T47D (cell line): Measurements from ENCODE around the gene CATSPER3.

Experiments used
- DNase-seq, 2 experiments: peaks; one replicate each; pipeline versions ENCODE4 v3.0.0 to v3.0.0-alpha.2; 2011 to 2012; ENCODE audit warnings: low read depth in 1 of 2, low spot score in 1 of 2
- JUND ChIP-seq: IDR thresholded peaks from 2 replicates; pipeline ENCODE4 v1.6.1; 2012; ENCODE audit warnings: low read depth
- in situ Hi-C: cut with HindIII; loops from 2 replicates; pipeline ENCODE4 v1.10.0; 2016; ENCODE audit warnings: low sequenced_read_pairs, low pct_unique_long_range_greater_than_20kb

Gene CATSPER3

DNA sequence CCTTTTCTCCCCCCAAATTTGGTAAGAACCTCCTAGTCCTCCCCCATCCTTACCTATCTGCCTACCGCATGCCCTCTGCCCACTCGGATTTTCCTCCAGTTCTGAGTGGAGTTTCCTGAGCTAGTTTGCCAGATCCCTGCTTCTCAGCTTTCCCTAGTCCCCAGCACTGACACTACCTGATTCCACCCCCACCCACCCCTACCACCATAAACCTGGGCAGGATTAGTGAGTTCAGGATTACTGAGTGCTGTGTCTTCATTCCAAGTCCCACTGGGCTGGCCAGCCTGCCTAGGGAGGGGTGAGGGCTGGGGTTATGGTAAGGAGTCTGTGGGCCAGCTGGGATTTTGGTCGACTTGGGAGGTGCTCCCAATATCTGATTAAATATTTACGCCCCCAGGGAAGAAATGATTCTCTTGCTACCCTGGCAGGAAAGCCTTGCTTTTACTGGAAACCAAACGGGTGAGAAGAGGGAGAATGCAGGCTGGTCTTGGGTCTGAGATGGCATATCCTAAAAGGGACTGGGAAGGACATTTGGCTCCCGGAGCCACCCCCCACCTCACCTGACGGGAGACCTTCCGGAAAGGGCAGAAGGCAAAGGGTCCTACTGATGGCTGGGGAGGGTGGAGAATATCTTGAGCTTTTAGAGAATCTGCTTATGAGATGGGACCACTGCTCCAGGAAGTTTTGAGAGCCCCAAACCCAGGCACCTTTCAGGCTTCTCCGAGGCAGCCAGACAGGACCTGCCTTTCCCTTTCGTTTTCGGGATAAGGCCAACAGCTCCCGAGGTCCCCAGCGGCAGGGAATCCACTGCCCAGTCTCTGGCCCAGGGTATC lies 62.6 kb downstream of the CATSPER3 start:
- in situ Hi-C loops: no loop called here
- TF ChIP-seq JUND: no peak
- DNase-seq: peak; percentile 43 to 79

DNA sequence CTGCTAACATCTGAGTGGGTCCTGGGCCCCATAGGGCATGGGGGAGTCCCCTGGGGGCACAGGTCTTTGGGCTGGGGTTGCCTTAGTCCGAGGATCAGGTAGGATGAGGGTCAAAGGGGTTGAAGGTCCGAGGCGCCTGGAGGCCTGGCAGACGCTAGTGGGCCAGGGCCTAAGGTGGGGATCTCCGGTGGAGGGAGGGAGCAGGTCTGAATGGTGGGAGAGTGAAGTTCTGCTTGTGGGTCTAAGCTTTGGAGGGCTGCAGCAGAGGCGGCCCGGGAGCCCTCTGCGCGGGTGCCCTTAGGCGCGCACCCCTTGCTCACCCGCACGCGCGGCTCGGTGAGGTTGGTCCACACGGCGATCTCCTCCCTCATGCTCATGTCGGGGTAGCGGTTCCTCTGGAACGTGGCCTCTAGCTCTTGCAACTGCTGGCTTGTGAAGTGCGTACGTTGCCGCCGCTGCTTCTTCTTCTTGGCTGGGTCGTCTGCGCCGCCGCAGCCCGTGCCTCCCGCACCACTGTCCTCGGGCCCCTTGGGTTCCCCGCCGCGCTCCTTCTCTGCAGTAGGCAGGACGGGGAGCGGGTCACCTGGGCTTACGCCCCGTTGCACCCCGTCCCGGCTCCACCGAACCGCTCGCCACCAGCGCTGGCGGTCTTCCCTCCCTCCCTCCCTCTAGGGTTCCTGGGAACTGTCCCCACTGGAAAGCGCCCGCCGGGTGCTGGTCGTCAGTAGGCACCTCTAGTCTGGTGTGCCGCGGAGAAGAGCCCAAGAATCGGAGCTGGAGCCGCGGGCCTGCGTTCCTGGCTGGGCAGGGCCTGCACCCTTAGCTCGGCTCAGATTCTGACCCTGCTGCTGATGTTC lies 63.5 kb downstream of the CATSPER3 start:
- TF ChIP-seq JUND: no peak
- DNase-seq: peak in 1 of 2 experiments; percentile 34
- in situ Hi-C loops: no loop called here

DNA sequence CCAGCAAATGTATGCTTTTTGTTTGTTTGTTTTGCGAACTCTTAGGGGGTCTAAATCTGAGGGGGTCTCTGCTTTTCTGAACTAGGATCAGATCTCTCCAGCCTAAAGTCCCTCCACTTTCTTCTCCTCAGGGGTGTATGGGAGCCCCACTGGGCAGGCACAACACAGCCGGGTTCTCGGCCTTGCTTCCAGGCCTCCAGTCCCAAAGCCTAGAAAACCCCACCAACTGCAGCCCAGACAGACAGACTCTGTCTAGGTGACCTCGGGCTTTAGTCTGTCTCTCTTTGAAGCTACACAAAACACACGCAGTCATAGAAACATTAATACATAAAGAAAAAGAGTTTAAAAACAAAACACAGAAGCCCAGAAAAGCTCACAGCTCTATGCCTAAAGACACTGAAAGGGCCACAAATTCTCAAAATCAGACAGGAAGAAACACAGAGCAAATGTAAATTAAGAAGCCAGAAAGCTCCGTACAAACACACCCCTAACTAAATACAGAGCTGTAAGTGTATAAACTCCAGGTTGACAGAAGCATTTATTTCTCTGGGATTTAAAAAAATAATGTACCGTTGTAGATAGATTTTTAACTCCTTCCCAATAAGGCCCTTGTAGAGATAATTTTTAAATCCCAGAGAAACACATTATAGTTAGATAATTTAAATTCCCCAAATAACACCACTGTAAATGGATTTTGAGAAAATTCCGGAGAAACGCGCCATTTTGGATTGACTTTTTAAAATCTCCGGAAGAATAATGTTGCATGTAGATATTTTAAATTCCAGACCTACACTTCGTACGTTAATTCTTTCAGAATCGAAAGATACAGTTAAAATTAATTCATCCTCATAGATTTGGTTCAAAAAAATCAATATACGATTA lies 64.3 kb downstream of the CATSPER3 start:
- TF ChIP-seq JUND: no peak

DNA sequence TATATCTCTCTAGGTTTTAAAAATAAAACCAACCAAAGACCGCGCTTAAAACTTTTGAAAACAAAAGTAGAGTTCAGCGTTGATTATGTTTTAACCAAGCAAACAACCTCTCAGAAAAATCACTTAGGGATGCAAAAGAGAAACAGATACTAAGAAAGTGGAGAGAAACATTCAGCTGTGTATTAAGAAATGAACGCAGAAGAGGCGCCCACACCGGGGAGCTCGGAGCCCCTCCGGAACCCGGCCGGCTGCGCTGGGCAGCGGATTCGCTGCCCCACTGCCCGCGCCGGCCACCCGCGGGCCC lies 64.9 kb downstream of the CATSPER3 start:
- in situ Hi-C loops: no loop called here
- no peak for DNase-seq

More for the DNA sequence above, 64.3 kb downstream of the CATSPER3 start:
- DNase-seq: peak in 1 of 2 experiments; percentile 34
- in situ Hi-C loops: no loop called here

DNA sequence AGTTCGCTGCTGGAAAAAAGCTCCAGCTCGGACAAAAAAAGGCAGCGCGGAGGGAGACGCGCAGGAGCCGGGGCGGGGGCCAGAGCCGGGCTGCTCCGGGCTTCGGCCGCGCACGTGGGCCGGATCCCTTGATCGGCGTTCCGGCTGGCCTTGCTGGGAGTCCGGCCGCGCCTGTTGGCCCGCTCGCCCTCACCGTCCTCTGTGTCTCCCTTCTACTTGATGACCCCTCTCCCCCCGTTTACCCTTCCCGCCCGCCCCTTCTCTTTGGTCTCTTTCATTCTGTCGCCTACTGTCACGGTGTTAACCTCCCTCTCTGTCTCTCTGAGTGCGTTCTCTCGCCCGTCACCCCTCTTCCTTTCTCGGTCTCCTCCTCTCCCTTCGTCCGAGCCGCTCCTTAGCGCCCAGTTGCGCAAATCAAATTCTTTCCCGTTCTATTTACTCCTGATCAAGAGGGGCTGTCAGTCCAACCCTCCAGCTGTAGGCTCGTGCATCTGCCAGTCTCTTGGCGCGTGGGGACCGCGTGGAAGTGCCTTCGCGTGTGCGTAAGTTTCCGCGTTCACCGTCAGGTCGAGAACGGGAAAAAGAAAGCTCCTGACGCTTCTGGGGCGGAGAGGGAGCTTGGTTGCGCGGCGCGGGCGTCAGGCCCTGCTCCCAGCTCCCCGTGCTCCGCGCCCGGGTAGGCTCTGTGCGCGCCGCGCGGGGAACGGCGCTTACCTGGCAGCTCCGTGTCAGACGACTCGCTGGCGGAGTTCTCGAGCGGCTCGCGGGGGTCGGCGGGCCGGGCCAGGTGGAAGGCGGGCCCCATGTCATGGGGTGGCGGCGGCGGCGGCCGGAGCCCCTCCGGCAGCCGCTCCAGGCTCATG lies 65.5 kb downstream of the CATSPER3 start:
- peak in 1 of 2 experiments; percentile 65 for DNase-seq
- in situ Hi-C loops: no loop called here
- TF ChIP-seq JUND: no peak

More for the DNA sequence above, 64.9 kb downstream of the CATSPER3 start:
- no peak for TF ChIP-seq JUND

DNA sequence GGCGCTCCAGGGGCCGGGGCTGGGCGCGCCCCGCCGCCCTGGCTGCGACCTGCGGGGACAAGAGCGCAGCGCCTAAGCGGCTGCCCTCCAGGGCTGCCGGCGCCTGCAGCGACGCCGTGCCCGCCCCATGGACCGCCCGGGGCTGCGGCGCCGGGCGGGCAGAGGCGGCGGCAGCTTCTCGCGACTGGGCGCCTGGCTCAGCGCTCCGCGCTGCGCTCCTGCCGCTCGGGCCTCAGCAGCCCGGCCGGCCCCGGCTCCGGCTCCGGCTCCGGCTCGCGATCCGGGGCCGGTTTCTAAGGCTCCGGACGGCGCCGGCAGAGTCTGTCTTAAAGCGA lies 66.2 kb downstream of the CATSPER3 start, which contains the start of gene PITX1:
TSS of gene PITX1 (minus strand) at position 328 of the 335 bp plus-strand sequence. CDS start 347 bp downstream, outside the sequence.
- TF ChIP-seq JUND: no peak
- no peak for DNase-seq
- in situ Hi-C loops: no loop called here

DNA sequence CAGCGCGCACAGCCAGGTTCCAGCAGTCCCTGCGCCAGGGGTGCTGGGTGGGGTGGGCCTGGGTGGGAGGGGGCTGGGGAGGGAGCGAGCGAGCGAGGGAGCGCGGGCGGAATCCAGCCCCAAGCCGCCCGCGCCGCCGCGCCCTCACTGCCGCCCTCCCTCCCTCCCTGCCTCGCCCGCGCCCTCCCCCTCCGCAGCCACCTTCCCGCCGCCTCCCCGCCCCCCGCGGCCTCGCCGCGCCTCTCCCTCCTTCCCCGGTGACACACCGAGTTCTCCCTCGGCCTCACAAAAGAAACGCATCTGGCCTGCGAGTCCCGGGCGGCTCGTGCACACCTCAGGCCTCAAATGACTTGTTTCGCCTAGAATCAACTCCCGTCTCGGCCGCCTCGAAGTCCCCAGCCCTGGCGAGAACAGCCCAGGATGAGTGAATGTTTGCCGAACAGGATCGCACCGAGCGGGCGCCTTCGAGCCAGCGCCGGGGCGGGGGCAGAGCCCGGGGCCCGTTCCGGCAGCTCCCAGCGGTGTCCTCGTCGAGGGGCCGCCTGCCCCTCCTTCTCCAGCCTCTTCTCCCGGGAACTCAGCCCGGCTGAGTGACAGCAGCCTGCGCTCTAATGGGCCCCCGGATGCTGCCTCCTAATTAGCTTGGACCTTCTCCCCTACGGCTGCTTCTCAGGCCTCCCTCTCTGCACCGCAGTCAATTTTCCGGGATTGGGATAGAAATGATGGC lies 66.7 kb downstream of the CATSPER3 start:
- in situ Hi-C loops: no loop called here
- peak; percentile 84 to 90 for DNase-seq
- TF ChIP-seq JUND: no peak

DNA sequence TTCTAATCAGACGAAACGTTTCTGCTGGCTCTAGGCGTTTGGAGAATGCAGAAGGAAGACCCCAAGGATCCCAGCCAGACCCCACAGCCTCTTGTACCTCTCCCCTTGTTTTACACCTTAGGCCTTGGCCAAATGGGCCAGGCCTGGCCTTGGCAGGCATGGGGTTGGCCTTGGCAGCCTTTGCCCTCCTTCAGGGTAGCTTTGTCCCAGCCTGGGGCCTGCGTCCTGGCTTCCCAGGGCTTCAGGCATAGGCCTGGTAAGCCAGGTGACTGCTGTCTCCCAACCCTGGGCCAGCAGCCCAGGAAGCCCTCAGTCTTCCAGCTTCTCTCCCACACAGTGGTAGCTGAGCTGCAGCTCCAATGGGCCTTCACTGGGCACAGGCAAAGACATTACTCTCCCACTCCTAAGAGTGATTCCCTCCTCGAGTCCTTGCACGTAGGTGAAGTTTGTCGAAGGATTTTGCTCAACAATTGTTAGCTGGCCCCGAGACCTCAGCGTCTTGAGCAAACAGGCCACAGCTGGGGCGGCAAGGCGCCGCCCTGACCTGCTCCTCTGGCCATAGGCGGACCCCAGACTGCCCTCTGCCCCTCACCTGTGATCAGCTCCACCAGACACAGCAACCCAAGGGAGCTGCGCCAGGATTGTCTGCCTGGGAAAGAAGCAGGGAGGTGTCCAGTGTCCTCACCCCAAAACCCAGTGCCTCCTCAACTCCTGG lies 67.4 kb downstream of the CATSPER3 start:
- TF ChIP-seq JUND: no peak
- peak in 1 of 2 experiments; percentile 51 for DNase-seq
- in situ Hi-C loops: no loop called here

DNA sequence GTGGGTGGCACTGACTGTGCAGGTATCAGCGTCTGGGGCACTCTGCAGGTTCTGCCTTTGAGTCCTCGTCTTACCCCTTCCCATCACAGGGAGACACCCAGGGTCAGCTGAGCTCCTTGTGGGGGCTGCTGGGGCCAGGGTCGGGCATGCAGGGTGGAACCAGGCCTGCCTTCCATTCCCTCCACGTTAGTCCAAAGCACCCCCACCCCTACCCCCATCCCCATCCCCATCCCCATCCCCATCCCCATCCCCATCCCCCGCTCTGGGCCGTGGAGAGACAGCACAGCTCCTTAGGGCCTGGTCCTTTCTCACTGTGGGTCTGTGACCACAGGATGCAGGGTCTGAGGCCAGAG lies 67.9 kb downstream of the CATSPER3 start:
- in situ Hi-C loops: no loop called here
- no peak for DNase-seq
- TF ChIP-seq JUND: no peak

DNA sequence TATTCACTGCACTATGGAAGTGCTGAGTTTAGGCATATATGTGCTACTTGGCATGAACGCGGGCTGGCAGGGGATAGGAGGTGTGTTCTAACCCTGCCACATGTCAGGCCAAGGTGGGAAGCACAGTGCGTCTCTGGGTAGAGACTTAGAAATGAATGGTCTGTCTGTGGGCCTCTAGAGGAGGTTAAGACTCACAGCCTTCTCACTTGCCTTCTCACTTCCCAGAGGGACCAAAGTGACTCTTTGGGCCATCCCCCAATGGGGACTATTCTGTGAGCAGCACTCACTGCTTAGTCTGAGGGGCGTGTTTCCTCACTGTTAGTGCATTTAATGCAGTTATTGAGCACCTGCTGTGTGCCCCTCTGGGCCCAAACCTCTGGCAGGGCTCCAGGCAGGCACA lies 68.7 kb downstream of the CATSPER3 start:
- TF ChIP-seq JUND: no peak
- in situ Hi-C loops: no loop called here
- no peak for DNase-seq
